Left lung (tissue), 10 donors: Measurements from ENCODE around the gene ERC2. TPM values are rescaled to one million over a fixed set of nuclear protein-coding genes. Genes with fewer than 3 reads are reported as not detected.

Experiments used
- ATAC-seq: fragments of 200-7000 bp; cut with Tn5 transposase; one replicate; pipeline ENCODE4 v1.9.1; 2020; ENCODE audit warnings: moderate library complexity
- DNase-seq, 4 donors: peaks; one replicate each; pipeline ENCODE4 v3.0.0-alpha.2; 2013 to 2020
- H3K27ac ChIP-seq, 2 donors: fragments of 200-600 bp; sonication (generic) in 1 of 2; one replicate each; pipeline versions ENCODE4 v1.5.0 to v1.8.0; 2020 to 2021
- H3K27me3 ChIP-seq, 2 donors: fragments of 200-600 bp; sonication (generic) in 1 of 2; one replicate each; pipeline versions ENCODE4 v1.5.0 to v1.8.0; 2020 to 2021
- H3K36me3 ChIP-seq, 2 donors: fragments of 200-600 bp; sonication (generic) in 1 of 2; one replicate each; pipeline versions ENCODE4 v1.5.0 to v1.8.0; 2020 to 2021
- H3K4me1 ChIP-seq, 2 donors: fragments of 200-600 bp; one replicate each; pipeline ENCODE4 v1.8.0; 2021
- H3K4me3 ChIP-seq, 2 donors: fragments of 200-600 bp; sonication (generic) in 1 of 2; one replicate each; pipeline versions ENCODE4 v1.5.0 to v1.8.0; 2020 to 2021; ENCODE audit warnings: mild to moderate bottlenecking in 1 of 2
- H3K9me3 ChIP-seq, 2 donors: fragments of 200-600 bp; sonication (generic) in 1 of 2; one replicate each; pipeline versions ENCODE4 v1.5.0 to v1.8.0; 2020 to 2021
- CTCF ChIP-seq, 2 donors: fragments of 200-600 bp; sonication (generic) in 1 of 2; IDR thresholded peaks; one replicate each; pipeline versions ENCODE4 v1.5.0 to v1.8.0; 2021; ENCODE audit warnings: antibody characterized with exemption in 2 of 2
- intact Hi-C, 2 donors: fragments of 100-400 bp; cut with DNase I; formaldehyde crosslinking; loops; one replicate each; pipeline versions ENCODE4 v1.11.2 to v1.14.2; 2022
- polyA plus RNA-seq, 6 donors: library from polyadenylated mRNA; unstranded; fragments of 120-200 nt; gene quantifications; one replicate each; pipeline ENCODE4 v1.2.1, GENCODE V29; 2013; ENCODE audit not compliant: insufficient read length in 6 of 6
- total RNA-seq, 2 donors: library from RNA; stranded (reverse); fragmentation: NEBNext Ultra II Directional; extraction: Animal tissue kit (Norgen Biotek cat#: 25700); gene quantifications; one replicate each; pipeline ENCODE4 v1.2.1, GENCODE V29; 2021
- donor health status: DM: no; HTN: yes; CAD: no.
- donor health status: DM: no; HTN: no; CAD: no.

The ERC2 gene
- total and polyA plus RNA-seq, 8 donors = 1.6 to 3.3 (median 2.1) TPM

DNA sequence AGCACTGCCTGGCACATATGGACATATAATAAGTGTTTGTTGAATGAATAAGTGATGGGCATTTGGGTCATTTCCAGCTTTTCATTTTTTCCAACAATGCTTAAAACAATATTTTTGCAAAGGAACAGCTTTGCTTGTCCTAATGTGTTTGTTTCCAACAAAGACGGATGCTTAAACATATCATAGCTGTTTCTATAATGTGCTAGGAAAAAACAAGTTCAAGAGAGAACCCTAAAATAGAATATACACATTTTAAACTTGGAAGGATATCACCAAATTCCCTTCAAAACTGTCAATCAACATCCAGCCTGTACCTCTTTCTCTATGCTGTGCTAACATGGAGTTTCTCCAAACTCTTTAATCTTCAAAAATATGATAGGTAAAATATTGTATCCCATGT, 756.6 kb downstream of the ERC2 start:
- Histone ChIP-seq H3K9me3 (no peaks in the 10 kb centered on the region), H3K36me3 (no peaks in the 10 kb centered on the region), H3K27me3 (peaks cover 0 to 7% of the 10 kb centered on the region in 2 donors), H3K27ac (no peak overlapping the region), H3K4me1 (no peaks in the 10 kb centered on the region), H3K4me3 (no peak overlapping the region)
- DNase-seq (no peak), ATAC-seq (no peak)
- intact Hi-C loops = no loop called here
- no peak for TF ChIP-seq CTCF (IDR thresholded peaks at IDR 0.05)

- no peak overlapping the region for H3K27ac ChIP-seq
- ATAC-seq = no peak
These were observed 758.8 kb downstream of the ERC2 start for GRCh38 chr3:55709411-55710012.

GRCh38 chr3:55708921-55709320, 759.3 kb downstream of the ERC2 start:
- no peak for DNase-seq
- Histone ChIP-seq H3K9me3 (no peaks in the 10 kb centered on the region), H3K4me1 (no peaks in the 10 kb centered on the region), H3K4me3 (no peak overlapping the region), H3K27ac (no peak overlapping the region), H3K27me3 (peaks cover 0 to 7% of the 10 kb centered on the region in 2 donors), H3K36me3 (no peaks in the 10 kb centered on the region)
- intact Hi-C loops = no loop called here
- no peak for ATAC-seq
- no peak for TF ChIP-seq CTCF (IDR thresholded peaks at IDR 0.05)

More at GRCh38 chr3:55709411-55710012, 758.8 kb downstream of the ERC2 start:
- intact Hi-C loops = no loop called here
- no peak for TF ChIP-seq CTCF (IDR thresholded peaks at IDR 0.05)
- H3K27me3 ChIP-seq = peaks cover 0 to 7% of the 10 kb centered on the region in 2 donors
- no peak for DNase-seq
- no peaks in the 10 kb centered on the region for H3K36me3 ChIP-seq
- no peaks in the 10 kb centered on the region for H3K9me3 ChIP-seq
- H3K4me3 ChIP-seq = no peak overlapping the region
- H3K4me1 ChIP-seq = no peaks in the 10 kb centered on the region

GRCh38 chr3:55708242-55708641, 760.0 kb downstream of the ERC2 start:
- TF ChIP-seq CTCF (IDR thresholded peaks at IDR 0.05) = no peak
- intact Hi-C loops = no loop called here
- Histone ChIP-seq H3K4me1 (no peaks in the 10 kb centered on the region), H3K27ac (no peak overlapping the region), H3K9me3 (no peaks in the 10 kb centered on the region), H3K27me3 (peaks cover 0 to 7% of the 10 kb centered on the region in 2 donors), H3K4me3 (no peak overlapping the region), H3K36me3 (no peaks in the 10 kb centered on the region)
- ATAC-seq (peak; percentile 89), DNase-seq (no peak)

DNA sequence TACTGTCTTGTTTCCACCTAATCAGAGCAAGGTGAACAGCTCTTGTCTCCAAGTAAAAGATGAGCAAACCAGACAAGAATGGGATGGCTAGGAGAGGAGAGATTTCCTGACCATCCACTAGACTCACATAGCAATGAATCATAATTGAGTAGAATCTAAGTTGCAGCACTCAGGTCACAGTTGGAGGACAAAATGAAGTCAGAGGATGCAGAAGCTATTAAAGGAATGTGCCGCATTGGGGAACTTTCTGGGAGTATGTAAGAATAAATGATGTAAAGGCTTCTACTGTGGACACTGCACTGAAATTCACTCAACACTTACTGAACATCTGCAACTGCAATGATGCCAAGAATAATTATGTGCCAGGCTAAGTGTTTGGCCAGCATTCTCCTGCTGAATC, 763.7 kb downstream of the ERC2 start:
- Histone ChIP-seq H3K4me1 (no peaks in the 10 kb centered on the region), H3K9me3 (no peaks in the 10 kb centered on the region), H3K27ac (no peak overlapping the region), H3K4me3 (no peak overlapping the region), H3K27me3 (peaks cover 0 to 7% of the 10 kb centered on the region in 2 donors), H3K36me3 (no peaks in the 10 kb centered on the region)
- no peak for TF ChIP-seq CTCF (IDR thresholded peaks at IDR 0.05)
- DNase-seq (no peak), ATAC-seq (no peak)
- intact Hi-C loops = no loop called here
